ENCODE results near the gene ALOX15.
"Not testable (repeated sequence)": the region's sequence is repeated elsewhere in the genome, so short reads cannot be mapped to it uniquely, and the experiment has no call there.

Gene ALOX15

GRCh38 chr17:4641297-4642195 lies at the start of gene ALOX15:
Gene ALOX15 (minus strand): TSS chr17:4641678. CDS start chr17:4641651, 27 bp downstream.
- DNase-seq (ENCODE audit: low read depth), result no peak

- DNase-seq (ENCODE audit: low read depth), result no peak
Observed at GRCh38 chr17:4690745-4691144, 49.3 kb upstream of the ALOX15 start.

GRCh38 chr17:4689872-4690271 lies 48.4 kb upstream of the ALOX15 start:
- DNase-seq (ENCODE audit: low read depth), result not testable (repeated sequence)

GRCh38 chr17:4683739-4684138 lies 42.3 kb upstream of the ALOX15 start:
- not testable (repeated sequence) for DNase-seq (ENCODE audit: low read depth)

- DNase-seq (ENCODE audit: low read depth), result no peak
Observed at GRCh38 chr17:4679658-4680057, 38.2 kb upstream of the ALOX15 start.

- DNase-seq (ENCODE audit: low read depth), result no peak
Observed at GRCh38 chr17:4678448-4679026, 37.1 kb upstream of the ALOX15 start.

- DNase-seq (ENCODE audit: low read depth), result no peak
Observed at GRCh38 chr17:4676791-4677190, 35.3 kb upstream of the ALOX15 start.

GRCh38 chr17:4675791-4676190 lies 34.3 kb upstream of the ALOX15 start:
- no peak for DNase-seq (ENCODE audit: low read depth)

- DNase-seq (ENCODE audit: low read depth), result no peak
Observed at GRCh38 chr17:4674685-4674998, 33.2 kb upstream of the ALOX15 start.

GRCh38 chr17:4673986-4674684 lies 32.7 kb upstream of the ALOX15 start:
- no peak for DNase-seq (ENCODE audit: low read depth)

GRCh38 chr17:4673169-4673568 lies 31.7 kb upstream of the ALOX15 start:
- DNase-seq (ENCODE audit: low read depth), result no peak

GRCh38 chr17:4672751-4673150 lies 31.3 kb upstream of the ALOX15 start:
- DNase-seq (ENCODE audit: low read depth), result no peak

- DNase-seq (ENCODE audit: low read depth), result no peak
Observed at GRCh38 chr17:4672055-4672630, 30.7 kb upstream of the ALOX15 start.

- DNase-seq (ENCODE audit: low read depth), result no peak
Observed at GRCh38 chr17:4667166-4667565, 25.7 kb upstream of the ALOX15 start.

- no peak for DNase-seq (ENCODE audit: low read depth)
Observed at GRCh38 chr17:4666296-4666695, 24.8 kb upstream of the ALOX15 start.

GRCh38 chr17:4665027-4665426 lies 23.5 kb upstream of the ALOX15 start:
- DNase-seq (ENCODE audit: low read depth), result no peak

- DNase-seq (ENCODE audit: low read depth), result no peak
Observed at GRCh38 chr17:4664230-4664629, 22.8 kb upstream of the ALOX15 start.

- DNase-seq (ENCODE audit: low read depth), result no peak
Observed at GRCh38 chr17:4663711-4664110, 22.2 kb upstream of the ALOX15 start.

GRCh38 chr17:4658478-4659305 lies 17.2 kb upstream of the ALOX15 start:
- DNase-seq (ENCODE audit: low read depth), result no peak

GRCh38 chr17:4657678-4658077 lies 16.2 kb upstream of the ALOX15 start:
- DNase-seq (ENCODE audit: low read depth), result no peak

- not testable (repeated sequence) for DNase-seq (ENCODE audit: low read depth)
Observed at GRCh38 chr17:4655933-4656332, 14.5 kb upstream of the ALOX15 start.

- DNase-seq (ENCODE audit: low read depth), result no peak
Observed at GRCh38 chr17:4652997-4653396, 11.5 kb upstream of the ALOX15 start.
